Left lung (tissue), 10 donors: ENCODE data around the gene NPHP4. TPM values are rescaled to one million over a fixed set of nuclear protein-coding genes. Genes with fewer than 3 reads are reported as not detected.
A peak's percentile ranks its signal among the peaks of the same experiment; 100 is the strongest.

ENCODE experiments used
- ATAC-seq: fragments of 200-7000 bp; cut with Tn5 transposase; one replicate; pipeline ENCODE4 v1.9.1; 2020; ENCODE audit warnings: moderate library complexity
- DNase-seq, 4 donors: peaks; one replicate each; pipeline ENCODE4 v3.0.0-alpha.2; 2013 to 2020
- H3K27ac ChIP-seq, 2 donors: fragments of 200-600 bp; sonication (generic) in 1 of 2; one replicate each; pipeline versions ENCODE4 v1.5.0 to v1.8.0; 2020 to 2021
- H3K27me3 ChIP-seq, 2 donors: fragments of 200-600 bp; sonication (generic) in 1 of 2; one replicate each; pipeline versions ENCODE4 v1.5.0 to v1.8.0; 2020 to 2021
- H3K36me3 ChIP-seq, 2 donors: fragments of 200-600 bp; sonication (generic) in 1 of 2; one replicate each; pipeline versions ENCODE4 v1.5.0 to v1.8.0; 2020 to 2021
- H3K4me1 ChIP-seq, 2 donors: fragments of 200-600 bp; one replicate each; pipeline ENCODE4 v1.8.0; 2021
- H3K4me3 ChIP-seq, 2 donors: fragments of 200-600 bp; sonication (generic) in 1 of 2; one replicate each; pipeline versions ENCODE4 v1.5.0 to v1.8.0; 2020 to 2021; ENCODE audit warnings: mild to moderate bottlenecking in 1 of 2
- H3K9me3 ChIP-seq, 2 donors: fragments of 200-600 bp; sonication (generic) in 1 of 2; one replicate each; pipeline versions ENCODE4 v1.5.0 to v1.8.0; 2020 to 2021
- CTCF ChIP-seq, 2 donors: fragments of 200-600 bp; sonication (generic) in 1 of 2; IDR thresholded peaks; one replicate each; pipeline versions ENCODE4 v1.5.0 to v1.8.0; 2021; ENCODE audit warnings: antibody characterized with exemption in 2 of 2
- intact Hi-C, 2 donors: fragments of 100-400 bp; cut with DNase I; formaldehyde crosslinking; loops; one replicate each; pipeline versions ENCODE4 v1.11.2 to v1.14.2; 2022
- polyA plus RNA-seq, 6 donors: library from polyadenylated mRNA; unstranded; fragments of 120-200 nt; gene quantifications; one replicate each; pipeline ENCODE4 v1.2.1, GENCODE V29; 2013; ENCODE audit not compliant: insufficient read length in 6 of 6
- total RNA-seq, 2 donors: library from RNA; stranded (reverse); fragmentation: NEBNext Ultra II Directional; extraction: Animal tissue kit (Norgen Biotek cat#: 25700); gene quantifications; one replicate each; pipeline ENCODE4 v1.2.1, GENCODE V29; 2021
- donor health status: DM: no; HTN: yes; CAD: no.
- donor health status: DM: no; HTN: no; CAD: no.

The NPHP4 gene
- total and polyA plus RNA-seq, 8 donors: 9.4 to 16.4 (median 10.2) TPM

GRCh38 chr1:5969168-5969567, 23.1 kb downstream of the NPHP4 start:
- Histone ChIP-seq H3K36me3 (peaks cover 0 to 46% of the 10 kb centered on the region in 2 donors), H3K27ac (no peak overlapping the region), H3K9me3 (no peaks in the 10 kb centered on the region), H3K4me3 (no peak overlapping the region), H3K27me3 (no peaks in the 10 kb centered on the region), H3K4me1 (no peaks in the 10 kb centered on the region)
- no peak for TF ChIP-seq CTCF (IDR thresholded peaks at IDR 0.05)
- intact Hi-C loops: no loop called here
- no peak for ATAC-seq
- DNase-seq: no peak

- no peak overlapping the region for H3K27ac ChIP-seq
- ATAC-seq (no peak), DNase-seq (no peak)
- H3K4me3 ChIP-seq: no peak overlapping the region
- no peaks in the 10 kb centered on the region for H3K4me1 ChIP-seq
- H3K27me3 ChIP-seq: no peaks in the 10 kb centered on the region
- TF ChIP-seq CTCF (IDR thresholded peaks at IDR 0.05): no peak
- H3K9me3 ChIP-seq: no peaks in the 10 kb centered on the region
- H3K36me3 ChIP-seq: peaks cover 0 to 40% of the 10 kb centered on the region in 2 donors
- intact Hi-C loops: no loop called here
Observed at GRCh38 chr1:5968161-5968736, 24.0 kb downstream of the NPHP4 start.

- no peaks in the 10 kb centered on the region for H3K4me1 ChIP-seq
- ATAC-seq (peak; percentile 61), DNase-seq (no peak)
- H3K27ac ChIP-seq: no peak overlapping the region
- no peak for TF ChIP-seq CTCF (IDR thresholded peaks at IDR 0.05)
- no peaks in the 10 kb centered on the region for H3K27me3 ChIP-seq
- H3K4me3 ChIP-seq: no peak overlapping the region
- H3K9me3 ChIP-seq: no peaks in the 10 kb centered on the region
- H3K36me3 ChIP-seq: peaks cover 0 to 43% of the 10 kb centered on the region in 2 donors
- intact Hi-C loops: no loop called here
Observed at GRCh38 chr1:5967351-5968160, 24.7 kb downstream of the NPHP4 start.

GRCh38 chr1:5966543-5967205, 25.6 kb downstream of the NPHP4 start:
- intact Hi-C loops: no loop called here
- no peak for TF ChIP-seq CTCF (IDR thresholded peaks at IDR 0.05)
- Histone ChIP-seq H3K27me3 (no peaks in the 10 kb centered on the region), H3K27ac (no peak overlapping the region), H3K4me1 (no peaks in the 10 kb centered on the region), H3K4me3 (no peak overlapping the region), H3K9me3 (no peaks in the 10 kb centered on the region), H3K36me3 (peaks cover 0 to 45% of the 10 kb centered on the region in 2 donors)
- ATAC-seq (no peak), DNase-seq (peak in 1 of 4 donors; percentile 53)

- Histone ChIP-seq H3K9me3 (no peaks in the 10 kb centered on the region), H3K27ac (no peak overlapping the region), H3K4me3 (no peak overlapping the region), H3K36me3 (peaks cover 0 to 56% of the 10 kb centered on the region in 2 donors), H3K4me1 (no peaks in the 10 kb centered on the region), H3K27me3 (no peaks in the 10 kb centered on the region)
- intact Hi-C loops: no loop called here
- DNase-seq (peak in 1 of 4 donors; percentile 43), ATAC-seq (no peak)
- no peak for TF ChIP-seq CTCF (IDR thresholded peaks at IDR 0.05)
Observed at GRCh38 chr1:5965586-5966131, 26.6 kb downstream of the NPHP4 start.
